HG03457 (cell line): ENCODE data around the gene MAEA.

ENCODE experiments used
- ATAC-seq: cut with Tn5 transposase; IDR thresholded peaks from one replicate; pipeline ENCODE4 v1.9.1; 2021; ENCODE audit warnings: moderate number of reproducible peaks; ENCODE audit not compliant: unreplicated experiment

MAEA gene

GRCh38 chr4:1249731-1250526 is 39.8 kb upstream of the MAEA start:
- ATAC-seq = peak; percentile 0

- no peak for ATAC-seq
Observed at GRCh38 chr4:1250527-1250812, 39.2 kb upstream of the MAEA start.

- no peak for ATAC-seq
Observed at GRCh38 chr4:1250921-1251772, 38.5 kb upstream of the MAEA start.

- ATAC-seq = no peak
Observed at GRCh38 chr4:1251773-1252066, 38.0 kb upstream of the MAEA start.

- no peak for ATAC-seq
Observed at GRCh38 chr4:1252928-1253492, 36.7 kb upstream of the MAEA start.

- ATAC-seq = no peak
Observed at GRCh38 chr4:1253831-1254230, 35.9 kb upstream of the MAEA start.

GRCh38 chr4:1255151-1255550 is 34.5 kb upstream of the MAEA start:
- no peak for ATAC-seq

GRCh38 chr4:1255699-1256098 is 34.0 kb upstream of the MAEA start:
- no peak for ATAC-seq

- no peak for ATAC-seq
Observed at GRCh38 chr4:1258457-1258856, 31.2 kb upstream of the MAEA start.

- no peak for ATAC-seq
Observed at GRCh38 chr4:1259966-1260365, 29.7 kb upstream of the MAEA start.

GRCh38 chr4:1260418-1261106 is 29.1 kb upstream of the MAEA start:
- ATAC-seq = no peak

- ATAC-seq = no peak
Observed at GRCh38 chr4:1261107-1261928, 28.4 kb upstream of the MAEA start.

GRCh38 chr4:1264942-1265341 is 24.7 kb upstream of the MAEA start:
- no peak for ATAC-seq

GRCh38 chr4:1265351-1265750 is 24.3 kb upstream of the MAEA start:
- no peak for ATAC-seq

- no peak for ATAC-seq
Observed at GRCh38 chr4:1266881-1267763, 22.6 kb upstream of the MAEA start.

- no peak for ATAC-seq
Observed at GRCh38 chr4:1269209-1269608, 20.5 kb upstream of the MAEA start.

GRCh38 chr4:1271686-1272085 is 18.0 kb upstream of the MAEA start:
- no peak for ATAC-seq

GRCh38 chr4:1274871-1275270 is 14.8 kb upstream of the MAEA start:
- ATAC-seq = no peak

GRCh38 chr4:1276984-1277383 is 12.7 kb upstream of the MAEA start:
- no peak for ATAC-seq
